Suprapubic skin (tissue), 4 donors: ENCODE measurements around the gene MAEA. TPM values are rescaled to one million over a fixed set of nuclear protein-coding genes. Genes with fewer than 3 reads are reported as not detected.

Source experiments
- DNase-seq, 2 donors: peaks; one replicate each; pipeline ENCODE4 v3.0.0-alpha.2; 2019; ENCODE audit warnings: low spot score in 2 of 2
- H3K27ac ChIP-seq: fragments of 200-600 bp; sonication (generic); one replicate; pipeline ENCODE4 v1.5.1; 2019
- H3K27me3 ChIP-seq: fragments of 200-600 bp; sonication (generic); one replicate; pipeline ENCODE4 v1.5.1; 2019
- H3K36me3 ChIP-seq: fragments of 200-600 bp; sonication (generic); one replicate; pipeline ENCODE4 v1.5.1; 2019
- H3K4me1 ChIP-seq: fragments of 200-600 bp; sonication (generic); one replicate; pipeline ENCODE4 v1.5.1; 2019
- H3K4me3 ChIP-seq: fragments of 200-600 bp; sonication (generic); one replicate; pipeline ENCODE4 v1.5.1; 2019; ENCODE audit warnings: mild to moderate bottlenecking
- H3K9me3 ChIP-seq: fragments of 200-600 bp; sonication (generic); one replicate; pipeline ENCODE4 v1.5.1; 2019
- EP300 ChIP-seq: sonication (generic); formaldehyde crosslinking; IDR thresholded peaks from one replicate; pipeline ENCODE4 v1.6.1; 2017; ENCODE audit warnings: antibody characterized with exemption
- POLR2A ChIP-seq, 2 donors: fragments of 450-650 bp; IDR thresholded peaks; one replicate each; pipeline ENCODE4 v1.6.1; 2017; ENCODE audit warnings: antibody characterized with exemption in 2 of 2, mild to moderate bottlenecking in 2 of 2, moderate library complexity in 2 of 2
- POLR2AphosphoS5 ChIP-seq, 3 donors: sonication (generic); formaldehyde crosslinking; IDR thresholded peaks; one replicate each; pipeline ENCODE4 v1.6.1; 2017; ENCODE audit warnings: antibody characterized with exemption in 3 of 3
- WGBS: methylation state at CpG from one replicate; pipeline ENCODE4 v1.1.5; 2018; 5-methylcytosine and 5-hydroxymethylcytosine counted together
- total RNA-seq, 4 donors: library from RNA; depleted of rRNA; stranded (reverse); fragments of >200 nt; gene quantifications; one replicate each; pipeline ENCODE4 v1.1.0, GENCODE V29; 2016
- TF ChIP-seq, protein P1 (sequence below), 2 donors: fragments of 200-600 bp in 1 of 2; fragments of 450-650 bp in 1 of 2; sonication (generic) in 1 of 2; IDR thresholded peaks; one replicate each; pipeline ENCODE4 v1.5.1; 2016 to 2019; ENCODE audit warnings: antibody characterized with exemption in 2 of 2, mild to moderate bottlenecking in 1 of 2, moderate library complexity in 1 of 2

The MAEA gene
- total RNA-seq, 4 donors from 2014 or later = 58.7 to 112 (median 69.5) TPM

DNA sequence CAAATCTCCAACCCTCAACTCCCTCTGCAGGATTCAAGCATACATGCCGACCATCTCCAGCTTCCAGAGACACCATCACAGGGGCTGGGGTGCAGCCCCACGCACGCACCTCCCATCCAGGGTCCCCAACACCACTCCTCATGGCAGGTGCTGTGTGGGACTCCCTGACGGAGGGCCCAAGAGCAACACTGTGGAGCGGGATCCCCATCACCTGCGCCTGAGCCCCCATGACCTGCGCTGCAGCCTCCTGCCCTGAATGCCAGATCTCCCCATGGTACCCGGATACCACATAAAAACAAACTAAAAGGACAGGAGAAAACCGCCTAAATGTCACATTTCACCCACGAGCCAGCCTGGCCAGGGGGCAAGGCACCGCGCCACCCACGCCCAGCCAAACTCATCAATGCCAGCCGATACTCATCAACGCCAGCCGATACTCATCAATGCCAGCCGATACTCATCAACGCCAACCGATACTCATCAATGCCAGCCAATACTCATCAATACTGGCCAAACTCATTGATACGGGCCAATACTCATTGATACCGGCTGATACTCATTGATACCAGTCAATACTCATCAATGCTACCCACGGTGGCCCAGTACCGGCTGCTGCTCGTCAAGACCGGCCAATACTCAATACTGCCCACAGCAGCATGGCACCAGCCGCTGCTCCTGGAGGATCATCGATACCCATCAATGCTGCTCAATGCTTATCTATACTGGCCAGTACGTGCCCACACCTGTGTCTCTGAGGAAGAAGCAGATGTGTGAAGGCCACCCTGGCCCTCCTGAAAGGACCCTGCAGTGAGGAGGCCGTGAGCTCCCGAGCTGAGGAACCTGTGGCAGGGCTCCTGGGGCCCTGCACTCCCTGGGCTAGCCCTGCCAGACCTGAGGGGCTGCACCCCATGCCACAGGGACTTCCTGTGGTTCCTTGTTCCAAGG, 46.9 kb upstream of the MAEA start:
- Histone ChIP-seq H3K36me3 (peaks cover 31% of the 10 kb centered on the region), H3K4me1 (peaks cover 62% of the 10 kb centered on the region), H3K4me3 (no peak overlapping the region), H3K9me3 (no peaks in the 10 kb centered on the region), H3K27me3 (no peaks in the 10 kb centered on the region), H3K27ac (no peak overlapping the region)
- peak; percentile 51 to 72 for DNase-seq
- TF ChIP-seq POLR2AphosphoS5 (IDR thresholded peaks at IDR 0.05) (no peak), POLR2A (IDR thresholded peaks at IDR 0.05) (no peak), EP300 (no peak)
- TF ChIP-seq, protein P1, sequence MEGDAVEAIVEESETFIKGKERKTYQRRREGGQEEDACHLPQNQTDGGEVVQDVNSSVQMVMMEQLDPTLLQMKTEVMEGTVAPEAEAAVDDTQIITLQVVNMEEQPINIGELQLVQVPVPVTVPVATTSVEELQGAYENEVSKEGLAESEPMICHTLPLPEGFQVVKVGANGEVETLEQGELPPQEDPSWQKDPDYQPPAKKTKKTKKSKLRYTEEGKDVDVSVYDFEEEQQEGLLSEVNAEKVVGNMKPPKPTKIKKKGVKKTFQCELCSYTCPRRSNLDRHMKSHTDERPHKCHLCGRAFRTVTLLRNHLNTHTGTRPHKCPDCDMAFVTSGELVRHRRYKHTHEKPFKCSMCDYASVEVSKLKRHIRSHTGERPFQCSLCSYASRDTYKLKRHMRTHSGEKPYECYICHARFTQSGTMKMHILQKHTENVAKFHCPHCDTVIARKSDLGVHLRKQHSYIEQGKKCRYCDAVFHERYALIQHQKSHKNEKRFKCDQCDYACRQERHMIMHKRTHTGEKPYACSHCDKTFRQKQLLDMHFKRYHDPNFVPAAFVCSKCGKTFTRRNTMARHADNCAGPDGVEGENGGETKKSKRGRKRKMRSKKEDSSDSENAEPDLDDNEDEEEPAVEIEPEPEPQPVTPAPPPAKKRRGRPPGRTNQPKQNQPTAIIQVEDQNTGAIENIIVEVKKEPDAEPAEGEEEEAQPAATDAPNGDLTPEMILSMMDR (IDR thresholded peaks at IDR 0.05) = no peak
- 89% methylated on average over 23 of the region's 30 CpGs for WGBS

DNA sequence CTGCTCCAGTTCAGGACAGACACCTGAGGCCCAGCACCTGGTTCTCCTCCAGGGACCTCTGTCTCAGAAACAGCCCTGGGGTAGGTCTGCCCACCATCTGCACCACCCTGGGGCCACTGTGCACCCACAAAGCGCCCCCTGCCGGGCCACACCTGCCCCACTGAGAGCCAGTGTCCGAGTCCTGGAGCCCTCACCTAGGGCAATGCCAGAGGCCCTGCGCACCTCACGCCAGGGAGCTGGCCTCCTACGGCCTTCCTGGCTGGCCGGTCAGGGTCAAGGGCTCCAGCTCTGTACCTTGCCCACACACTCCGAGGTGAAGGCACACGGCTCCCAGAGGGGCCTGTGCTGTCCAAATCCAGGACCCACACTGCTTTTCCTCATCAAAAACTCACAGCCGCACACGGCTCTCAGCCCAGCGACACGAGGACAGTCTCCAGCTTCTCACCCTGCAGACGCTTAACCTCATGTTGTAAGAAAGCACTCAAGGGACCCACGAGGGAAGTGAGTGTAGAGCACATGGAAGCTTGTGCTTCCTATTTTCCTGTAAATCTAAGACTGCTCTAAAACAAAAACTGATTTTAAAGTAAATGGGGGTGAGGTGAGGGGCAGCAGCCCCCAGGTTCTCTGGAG, 46.1 kb upstream of the MAEA start:
- no peak overlapping the region for H3K4me3 ChIP-seq
- H3K27ac ChIP-seq = no peak overlapping the region
- peak; percentile 59 to 72 for DNase-seq
- H3K27me3 ChIP-seq = no peaks in the 10 kb centered on the region
- H3K9me3 ChIP-seq = no peaks in the 10 kb centered on the region
- H3K36me3 ChIP-seq = peaks cover 25% of the 10 kb centered on the region
- H3K4me1 ChIP-seq = peaks cover 62% of the 10 kb centered on the region
- 57% methylated on average over 12 of the region's 15 CpGs for WGBS
- TF ChIP-seq POLR2AphosphoS5 (IDR thresholded peaks at IDR 0.05) = no peak
- TF ChIP-seq EP300 = no peak
- TF ChIP-seq POLR2A (IDR thresholded peaks at IDR 0.05) = no peak
- TF ChIP-seq, protein P1 (IDR thresholded peaks at IDR 0.05) = no peak

DNA sequence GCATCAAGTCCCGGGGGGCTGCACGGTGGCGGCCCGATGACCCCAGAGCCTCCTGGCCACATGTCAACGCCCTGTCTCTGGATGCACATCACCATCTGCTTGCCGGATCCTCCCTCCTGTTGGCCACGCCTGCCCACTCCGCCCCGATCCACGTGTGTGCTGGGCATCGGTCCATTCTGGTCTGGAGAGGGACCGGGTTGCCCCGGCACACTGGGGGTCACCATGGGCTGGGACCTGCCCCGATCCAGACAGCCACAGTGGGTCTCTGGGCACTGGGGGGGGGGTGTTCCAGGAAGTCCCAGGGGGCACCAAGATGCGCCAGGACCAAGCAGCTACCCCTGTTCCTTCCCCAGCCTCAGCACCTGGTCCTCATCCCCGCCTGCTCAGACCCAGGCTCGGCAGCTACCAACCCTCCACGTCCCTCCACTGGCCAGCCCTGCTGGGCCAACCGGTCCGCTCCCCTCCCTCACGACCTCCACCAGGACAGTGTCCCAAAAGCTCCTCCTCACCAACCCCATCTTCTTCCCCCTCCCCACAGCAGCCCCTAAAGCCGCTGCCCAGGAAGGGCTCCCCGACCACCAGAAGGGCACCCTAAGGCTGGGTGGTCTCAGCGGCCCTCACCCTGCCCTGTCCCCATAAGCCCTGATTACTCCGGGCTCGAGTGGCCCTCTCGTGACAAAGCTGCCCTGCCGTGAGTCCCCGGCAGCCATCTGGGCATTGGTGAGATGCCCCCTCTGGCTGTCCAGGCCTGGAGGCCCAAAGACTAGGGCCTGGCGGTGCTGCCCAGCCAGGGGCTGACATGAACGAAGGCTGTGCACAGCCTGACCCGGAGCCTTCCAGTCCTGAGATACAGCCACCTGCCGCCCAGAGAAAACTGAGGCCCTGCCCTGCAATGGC, 45.4 kb upstream of the MAEA start:
- Histone ChIP-seq H3K27ac (no peak overlapping the region), H3K27me3 (no peaks in the 10 kb centered on the region), H3K9me3 (no peaks in the 10 kb centered on the region), H3K4me3 (no peak overlapping the region), H3K4me1 (peaks cover 62% of the 10 kb centered on the region), H3K36me3 (peaks cover 22% of the 10 kb centered on the region)
- WGBS = 69% methylated on average over 16 of the region's 33 CpGs
- peak; percentile 68 to 83 for DNase-seq
- TF ChIP-seq EP300 (no peak), POLR2A (IDR thresholded peaks at IDR 0.05) (no peak), POLR2AphosphoS5 (IDR thresholded peaks at IDR 0.05) (no peak)
- TF ChIP-seq, protein P1 (IDR thresholded peaks at IDR 0.05) = no peak

DNA sequence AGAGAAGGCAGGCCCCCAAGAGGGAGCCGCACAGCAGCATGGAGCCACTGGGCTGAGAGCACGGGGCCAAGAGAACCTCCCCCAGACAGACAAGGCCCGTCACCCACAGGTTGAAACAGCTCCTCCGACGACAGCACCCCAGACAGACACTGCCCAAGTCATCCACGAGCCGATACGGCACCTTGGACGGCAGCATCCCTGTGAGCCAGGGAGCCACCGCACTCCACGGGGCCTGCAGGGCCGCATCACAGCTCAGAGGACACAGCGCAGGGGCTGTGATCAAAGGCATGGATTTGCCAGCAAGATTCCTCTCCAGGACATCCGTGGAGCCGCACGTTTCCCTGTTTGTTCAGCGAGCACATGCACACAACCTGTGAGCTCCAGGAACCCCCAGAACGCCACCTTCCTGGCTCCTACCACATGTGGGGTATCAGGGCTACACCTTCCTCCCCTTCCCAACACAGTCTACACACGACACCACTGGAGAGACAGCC, 44.7 kb upstream of the MAEA start:
- H3K4me1 ChIP-seq = peaks cover 68% of the 10 kb centered on the region
- H3K27me3 ChIP-seq = no peaks in the 10 kb centered on the region
- H3K36me3 ChIP-seq = peaks cover 15% of the 10 kb centered on the region
- WGBS = 73% methylated on average over 5 of the region's 19 CpGs
- H3K9me3 ChIP-seq = no peaks in the 10 kb centered on the region
- peak; percentile 55 to 78 for DNase-seq
- no peak overlapping the region for H3K4me3 ChIP-seq
- TF ChIP-seq POLR2A (IDR thresholded peaks at IDR 0.05) = no peak
- no peak overlapping the region for H3K27ac ChIP-seq

DNA sequence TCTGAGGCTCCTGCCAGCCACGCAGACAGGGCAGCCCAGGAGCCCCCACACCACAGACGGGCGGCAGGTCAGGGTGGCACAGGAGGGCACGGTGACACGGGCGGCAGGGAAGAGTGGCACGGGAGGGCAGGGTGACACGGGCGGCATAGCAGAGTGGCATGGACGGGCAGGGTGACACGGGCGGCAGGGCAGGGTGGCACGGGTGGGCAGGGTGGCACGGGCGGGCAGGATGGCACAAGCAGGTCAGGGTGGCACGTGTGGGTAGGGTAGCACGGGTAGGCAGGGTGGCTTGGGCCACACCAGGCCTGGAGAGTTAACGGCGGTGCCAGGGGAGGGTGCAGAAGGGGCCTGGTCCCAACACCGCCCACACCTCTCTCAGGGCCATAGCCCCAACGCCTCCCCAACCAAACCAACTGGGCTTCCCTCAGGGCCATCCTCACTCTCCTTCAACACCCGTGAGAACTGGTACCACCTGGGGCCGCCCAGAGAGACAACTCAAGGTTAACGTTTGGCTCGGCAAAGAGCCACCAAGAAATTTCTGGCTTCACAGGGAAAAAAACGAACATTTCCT, 44.1 kb upstream of the MAEA start:
- Histone ChIP-seq H3K4me1 (peaks cover 73% of the 10 kb centered on the region), H3K9me3 (no peaks in the 10 kb centered on the region), H3K4me3 (no peak overlapping the region), H3K27me3 (no peaks in the 10 kb centered on the region), H3K27ac (no peak overlapping the region), H3K36me3 (peaks cover 11% of the 10 kb centered on the region)
- TF ChIP-seq POLR2A (IDR thresholded peaks at IDR 0.05) = no peak
- TF ChIP-seq POLR2AphosphoS5 (IDR thresholded peaks at IDR 0.05) = no peak
- TF ChIP-seq, protein P1 (IDR thresholded peaks at IDR 0.05) = no peak
- no peak for TF ChIP-seq EP300
- peak; percentile 59 to 71 for DNase-seq
- WGBS = 76% methylated on average over 24 of the region's 26 CpGs
